SHP77 treated with DMSO at 0.1 percent for 48 hours (cell line): Measurements from ENCODE around the gene CTSF.
"Not testable (repeated sequence)": the region's sequence is repeated elsewhere in the genome, so short reads cannot be mapped to it uniquely, and the experiment has no call there.

ENCODE experiments used
- DNase-seq: peaks from one replicate; lab custom pipeline; 2025; lab: John Stamatoyannopoulos, UW

The CTSF gene

DNA sequence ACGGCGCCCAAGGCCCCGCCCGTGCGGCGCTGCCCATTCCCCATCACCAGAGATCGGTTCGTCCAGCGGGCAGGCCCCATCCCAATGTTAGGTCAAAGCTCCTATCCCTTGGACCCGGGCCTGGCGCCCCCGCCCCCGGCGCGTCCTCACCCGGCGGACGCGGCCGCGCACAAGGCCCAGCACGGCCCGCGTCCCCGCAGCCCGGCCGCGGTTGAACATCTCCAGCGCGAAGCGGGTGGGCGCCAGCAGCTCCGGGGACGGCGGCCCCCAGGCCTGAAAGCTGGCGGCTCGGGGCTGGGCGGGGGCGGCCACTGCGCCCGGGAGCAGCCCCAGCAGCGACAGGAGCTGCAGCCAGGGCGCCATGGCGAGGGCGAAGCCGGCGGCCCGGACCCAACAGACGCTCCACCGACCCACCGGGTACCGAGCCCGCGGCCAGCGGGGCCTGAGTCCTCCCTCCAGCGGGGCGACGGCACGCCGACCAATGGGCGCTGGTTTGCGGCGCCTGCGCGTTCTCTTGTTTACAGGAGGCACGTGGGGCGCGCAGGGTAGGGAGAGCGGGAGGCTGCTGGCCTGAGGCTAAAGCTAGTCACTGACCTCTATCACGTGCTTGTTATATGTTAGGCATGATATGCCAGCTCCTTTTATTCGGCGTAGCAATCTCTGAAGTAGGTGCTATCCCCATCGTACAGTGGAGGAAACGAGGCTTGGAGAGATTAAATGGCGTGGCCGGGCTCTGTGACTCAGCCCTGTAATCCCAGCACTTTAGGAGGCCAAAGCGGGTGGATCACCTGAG lies at the start of gene CTSF:
TSS of gene CTSF (minus strand) at position 483 of the 793 bp plus-strand sequence. CDS start at position 363, 120 bp downstream.
- peak; percentile 55 for DNase-seq

DNA sequence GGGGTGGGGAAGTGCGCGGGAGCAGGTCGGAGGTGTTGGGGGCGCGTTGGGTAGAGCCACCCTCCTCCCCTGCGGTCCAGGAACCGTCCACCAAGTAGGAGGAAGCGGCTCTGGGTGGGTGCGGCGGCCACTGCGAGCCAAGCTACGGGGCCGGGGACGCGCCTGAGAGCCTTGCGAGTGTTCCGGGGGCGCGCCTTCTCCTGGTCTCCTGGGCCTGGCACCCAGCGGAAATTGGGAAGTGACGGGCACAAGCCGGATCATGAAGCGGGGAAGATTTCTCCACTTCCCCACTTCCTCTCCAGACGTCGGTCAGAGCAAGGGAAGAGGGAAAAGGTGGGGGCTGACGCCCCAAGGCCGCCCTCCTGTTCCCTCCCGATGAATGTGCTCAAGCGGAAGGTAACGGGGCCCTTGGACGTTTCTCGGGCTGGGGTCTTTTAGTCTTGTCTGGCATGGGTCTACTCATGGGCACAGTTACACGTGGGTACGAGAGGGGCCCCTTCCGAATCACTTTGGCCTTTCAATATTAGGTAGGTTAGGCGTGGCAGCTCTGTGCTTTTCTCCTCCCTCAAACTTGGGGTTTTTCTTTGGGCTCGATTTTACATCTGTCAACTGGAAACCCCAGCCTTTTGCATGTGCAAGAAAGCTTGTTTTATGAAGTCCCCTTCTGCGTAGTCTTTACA lies 48.9 kb upstream of the CTSF start:
- DNase-seq = no peak

DNA sequence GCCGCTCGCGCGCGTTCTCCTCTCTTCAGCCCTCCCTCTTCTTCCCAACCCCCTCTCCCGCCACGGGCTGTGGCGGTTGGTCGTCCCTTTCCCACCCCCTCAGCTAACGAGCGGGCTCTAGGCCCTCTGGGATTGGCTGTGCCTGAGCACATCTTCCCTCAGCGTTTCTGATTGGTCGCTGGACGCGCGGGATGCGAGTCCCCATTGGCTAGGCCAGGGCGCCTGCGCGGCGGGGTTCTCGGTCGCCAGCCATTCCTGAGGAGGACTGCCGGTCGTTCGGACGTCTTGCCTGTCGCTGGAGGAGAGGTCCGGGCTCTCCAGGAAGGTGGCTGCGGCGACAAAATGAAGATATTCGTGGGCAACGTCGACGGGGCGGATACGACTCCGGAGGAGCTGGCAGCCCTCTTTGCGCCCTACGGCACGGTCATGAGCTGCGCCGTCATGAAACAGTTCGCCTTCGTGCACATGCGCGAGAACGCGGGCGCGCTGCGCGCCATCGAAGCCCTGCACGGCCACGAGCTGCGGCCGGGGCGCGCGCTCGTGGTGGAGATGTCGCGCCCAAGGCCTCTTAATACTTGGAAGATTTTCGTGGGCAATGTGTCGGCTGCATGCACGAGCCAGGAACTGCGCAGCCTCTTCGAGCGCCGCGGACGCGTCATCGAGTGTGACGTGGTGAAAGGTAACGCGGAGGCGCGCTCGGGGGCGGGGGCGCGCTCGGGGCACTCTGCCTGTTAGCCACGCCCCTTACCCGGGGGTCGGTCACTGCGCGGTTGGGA lies 48.2 kb upstream of the CTSF start, which contains the start of gene RBM14:
TSS of gene RBM14 (plus strand) at position 252 of the 776 bp plus-strand sequence. CDS start at position 343, 91 bp downstream.
- peak; percentile 99 for DNase-seq

DNA sequence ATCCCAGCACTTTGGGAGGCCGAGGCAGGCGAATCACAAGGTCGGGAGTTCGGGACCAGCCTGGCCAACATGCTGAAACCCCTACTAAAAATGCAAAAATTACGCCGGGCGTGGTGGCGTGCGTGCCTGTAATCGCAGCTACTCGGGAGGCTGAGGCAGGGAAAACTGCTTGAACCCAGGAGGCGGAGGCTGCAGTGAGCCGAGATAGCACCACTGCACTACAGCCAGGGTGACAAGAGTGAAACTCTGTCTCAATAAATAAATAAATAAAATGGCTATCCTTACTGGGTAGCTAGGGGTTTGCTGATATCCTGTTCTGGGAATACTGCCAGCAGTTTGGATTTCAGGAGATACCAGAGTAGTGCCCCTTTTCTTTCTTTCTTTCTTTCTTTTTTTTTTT lies 45.7 kb upstream of the CTSF start:
- DNase-seq = no peak

DNA sequence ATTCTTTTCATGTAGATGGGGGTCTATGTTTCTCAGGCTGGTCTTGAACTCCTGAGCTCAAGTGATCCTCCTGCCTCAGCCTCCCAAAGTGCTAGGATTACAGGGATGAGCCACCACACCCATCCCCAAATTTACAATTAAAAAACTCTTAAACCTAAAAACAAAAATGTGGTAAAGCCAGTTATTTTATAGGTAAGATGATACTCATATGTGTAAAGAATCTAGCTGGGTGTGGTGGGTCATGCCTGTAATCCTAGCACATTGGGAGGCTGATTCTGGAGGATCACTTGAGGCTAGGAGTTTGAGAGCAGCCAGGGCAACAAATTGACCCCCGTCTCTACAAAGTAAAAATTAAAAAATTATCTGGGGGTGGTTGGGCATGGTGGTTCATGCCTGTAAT lies 44.1 kb upstream of the CTSF start:
- no peak for DNase-seq

DNA sequence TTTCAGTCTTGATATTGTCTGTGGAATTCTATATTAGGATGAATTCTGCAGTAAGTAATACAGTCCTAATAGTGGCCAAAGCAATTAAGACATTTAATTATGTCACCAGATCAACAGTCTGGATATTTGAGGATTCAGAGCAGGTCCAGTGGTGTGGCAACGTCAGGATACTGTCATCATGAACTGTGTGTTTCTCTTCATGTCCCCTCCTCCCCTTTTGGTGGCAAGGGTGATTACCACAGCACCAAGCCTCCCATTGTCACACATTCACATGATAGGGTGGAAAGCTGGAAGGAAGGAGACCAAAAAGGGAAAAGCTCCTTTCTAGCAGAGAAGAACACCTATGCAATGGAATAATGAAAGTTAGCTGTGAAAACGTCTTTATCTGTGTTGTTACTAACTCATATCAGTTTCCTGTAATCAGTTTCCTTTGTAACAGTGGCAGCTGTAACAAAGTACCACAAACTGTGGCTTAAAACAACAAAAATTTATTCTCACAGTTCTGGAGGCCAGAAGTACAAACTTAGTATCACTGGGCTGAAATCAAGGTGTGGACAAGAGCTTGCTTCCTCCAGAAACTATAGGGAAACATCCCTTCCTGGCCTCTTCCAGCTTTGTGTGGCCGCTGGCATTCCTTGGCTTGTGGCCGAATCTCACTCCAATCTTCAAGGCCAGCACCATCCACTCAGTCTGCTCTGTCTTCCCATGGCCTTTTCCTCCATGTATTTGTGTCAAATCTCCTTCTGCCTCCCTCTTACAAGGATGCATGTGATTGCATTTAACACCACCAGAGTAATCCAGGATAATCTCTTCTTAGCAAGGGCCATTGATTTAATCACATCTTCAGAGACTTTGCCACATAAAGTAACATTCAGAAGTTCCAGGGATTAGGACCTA lies 41.6 kb upstream of the CTSF start:
- DNase-seq = no peak

DNA sequence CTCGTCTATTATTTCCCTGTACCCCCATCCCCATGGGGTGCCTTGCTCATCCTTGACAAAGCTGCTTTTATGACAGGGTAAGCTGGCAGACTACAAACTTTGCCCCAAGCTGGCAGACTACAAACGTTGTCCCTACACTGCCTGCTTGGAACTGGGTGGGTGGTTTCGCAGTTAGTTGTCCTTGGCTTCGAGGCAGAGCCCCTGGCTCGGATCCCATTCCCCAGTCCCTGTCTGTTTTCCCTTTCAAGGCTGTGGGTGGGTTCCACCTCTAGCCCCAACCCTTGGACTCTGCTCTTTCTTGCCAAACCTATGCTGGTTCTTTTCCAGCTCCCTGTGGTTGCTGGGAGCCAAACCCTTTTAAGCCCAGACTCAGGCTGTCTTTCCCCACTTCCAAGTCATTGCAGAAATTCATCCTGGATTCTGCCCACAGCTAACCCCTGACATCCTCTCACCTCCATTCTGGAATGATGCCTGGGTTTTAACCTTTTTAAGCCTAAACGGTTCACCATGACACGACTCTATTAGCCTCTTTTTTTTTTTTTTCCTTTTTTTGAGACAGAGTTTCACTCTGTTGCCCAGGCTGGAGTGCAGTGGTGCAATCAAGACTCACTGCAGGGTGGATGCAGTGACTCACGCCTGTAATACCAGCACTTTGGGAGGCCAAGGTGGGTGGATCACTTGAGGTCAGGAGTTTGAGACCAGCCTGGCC lies 38.9 kb upstream of the CTSF start:
- no peak for DNase-seq

DNA sequence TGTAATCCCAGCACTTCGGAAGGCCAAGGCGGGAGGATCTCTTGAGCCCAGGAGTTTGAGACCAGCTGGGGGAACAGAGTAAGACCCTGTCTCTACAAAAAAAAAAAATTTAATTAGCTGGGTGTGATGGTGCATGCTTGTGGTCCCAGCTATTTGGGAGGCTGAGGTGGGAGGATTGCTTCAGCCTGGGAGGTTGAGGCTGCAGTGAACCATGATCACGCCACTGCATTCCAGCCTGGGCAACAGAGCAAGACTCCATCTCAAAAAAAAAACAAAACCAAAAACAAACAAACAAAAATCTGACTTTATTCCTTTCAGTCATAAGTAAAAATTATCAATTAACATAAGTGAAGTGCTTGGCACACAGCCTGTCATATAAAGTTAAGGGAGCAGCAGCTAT lies 38.2 kb upstream of the CTSF start:
- DNase-seq = not testable (repeated sequence)

DNA sequence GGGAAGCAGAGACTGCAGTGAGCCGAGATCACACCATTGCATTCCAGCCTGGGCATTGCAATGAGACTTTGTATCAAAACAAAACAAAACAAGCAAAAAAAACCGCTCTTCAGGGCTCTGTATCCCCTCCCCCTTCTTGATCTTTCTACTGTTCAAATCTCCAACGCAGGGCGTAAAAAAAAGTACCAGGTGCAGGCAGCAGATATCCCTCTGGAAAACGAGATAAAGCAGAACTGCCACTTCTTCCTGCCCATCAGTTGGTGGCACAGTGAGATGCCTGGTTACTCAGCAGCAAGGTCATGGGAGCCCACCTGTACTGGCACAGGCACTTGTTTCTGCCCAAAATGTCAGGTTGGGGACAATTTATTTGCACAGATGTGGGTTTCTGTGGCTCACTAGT lies 35.7 kb upstream of the CTSF start:
- no peak for DNase-seq

DNA sequence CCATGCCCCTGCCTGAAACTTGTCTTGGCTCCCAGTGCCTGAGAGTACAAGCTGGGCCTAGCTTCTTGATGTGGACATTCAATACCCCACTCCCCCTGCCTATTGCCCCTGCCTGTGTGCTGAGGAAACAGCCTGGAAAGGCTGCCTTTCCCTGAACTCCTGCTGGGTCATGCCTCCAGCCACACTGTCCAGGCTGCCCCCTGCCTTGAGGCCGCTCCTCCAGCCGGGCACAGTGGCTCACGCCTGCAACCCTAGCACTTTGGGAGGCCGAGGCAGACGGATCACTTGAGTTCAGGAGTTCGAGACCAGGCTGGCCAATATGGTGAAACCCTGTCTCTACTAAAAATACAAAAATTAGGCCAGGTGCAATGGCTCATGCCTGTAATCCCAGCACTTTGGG lies 34.7 kb upstream of the CTSF start:
- no peak for DNase-seq

DNA sequence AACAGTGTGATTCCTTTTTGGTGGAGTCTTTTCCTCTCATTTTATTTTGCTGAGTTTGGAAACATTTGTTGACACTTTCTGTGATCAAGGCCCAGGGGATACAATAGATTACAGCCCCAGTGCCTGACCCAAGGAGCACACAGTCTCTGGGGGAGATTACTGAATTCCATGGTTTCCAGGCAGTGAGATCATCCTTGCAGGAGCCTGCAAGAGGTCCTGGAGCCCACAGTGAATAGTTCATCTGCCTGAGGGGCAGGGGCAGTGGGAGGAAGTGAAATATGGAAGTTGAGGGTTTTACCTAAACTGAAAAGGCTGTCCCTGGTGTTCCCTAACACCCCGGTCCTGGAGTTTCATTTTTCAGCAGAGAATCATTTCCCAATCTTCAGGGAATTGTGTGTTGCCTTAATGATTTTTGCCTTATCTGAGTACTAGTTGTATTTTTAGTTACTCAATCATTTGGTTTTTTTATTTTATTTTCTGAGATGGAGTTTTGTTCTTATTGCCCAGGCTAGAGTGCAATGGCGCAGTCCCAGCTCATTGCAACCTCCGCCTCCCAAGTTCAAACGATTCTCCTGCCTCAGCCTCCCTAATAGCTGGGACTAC lies 32.3 kb upstream of the CTSF start:
- no peak for DNase-seq

DNA sequence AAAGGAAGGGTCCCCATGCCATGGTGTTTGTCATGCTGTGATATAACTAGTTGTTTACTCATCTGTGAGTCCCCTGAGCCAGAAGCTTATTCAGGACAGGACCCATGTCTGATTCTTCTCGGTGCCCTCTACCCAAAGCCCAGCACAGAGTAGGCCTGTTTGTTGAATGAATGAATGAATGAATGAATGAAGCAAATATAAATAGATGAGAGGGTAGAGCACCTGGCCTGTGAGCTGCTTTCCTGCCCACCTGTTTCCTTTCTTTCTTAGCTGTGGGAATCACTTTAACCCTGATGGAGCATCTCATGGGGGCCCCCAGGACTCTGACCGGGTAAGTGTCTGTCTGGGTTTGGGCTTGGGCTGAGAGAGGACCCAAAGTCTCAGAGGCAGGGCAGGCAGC lies 31.8 kb upstream of the CTSF start:
- DNase-seq = no peak

DNA sequence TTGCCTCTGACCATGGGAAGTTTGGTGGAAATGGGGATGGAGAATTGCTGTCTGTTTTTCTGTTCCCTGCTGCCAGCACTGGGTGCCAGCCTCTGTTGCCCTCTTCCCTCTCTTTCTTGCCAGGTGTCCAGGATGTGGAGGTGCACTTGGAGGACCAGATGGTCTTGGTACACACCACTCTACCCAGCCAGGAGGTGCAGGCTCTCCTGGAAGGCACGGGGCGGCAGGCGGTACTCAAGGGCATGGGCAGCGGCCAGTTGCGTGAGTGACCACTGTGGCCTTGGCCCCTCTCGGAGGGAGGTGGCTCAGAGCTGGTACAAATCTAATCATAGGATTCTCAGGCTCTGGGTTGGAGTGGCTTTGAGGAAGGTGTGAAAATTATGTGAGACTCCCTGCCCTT lies 30.6 kb upstream of the CTSF start:
- no peak for DNase-seq

DNA sequence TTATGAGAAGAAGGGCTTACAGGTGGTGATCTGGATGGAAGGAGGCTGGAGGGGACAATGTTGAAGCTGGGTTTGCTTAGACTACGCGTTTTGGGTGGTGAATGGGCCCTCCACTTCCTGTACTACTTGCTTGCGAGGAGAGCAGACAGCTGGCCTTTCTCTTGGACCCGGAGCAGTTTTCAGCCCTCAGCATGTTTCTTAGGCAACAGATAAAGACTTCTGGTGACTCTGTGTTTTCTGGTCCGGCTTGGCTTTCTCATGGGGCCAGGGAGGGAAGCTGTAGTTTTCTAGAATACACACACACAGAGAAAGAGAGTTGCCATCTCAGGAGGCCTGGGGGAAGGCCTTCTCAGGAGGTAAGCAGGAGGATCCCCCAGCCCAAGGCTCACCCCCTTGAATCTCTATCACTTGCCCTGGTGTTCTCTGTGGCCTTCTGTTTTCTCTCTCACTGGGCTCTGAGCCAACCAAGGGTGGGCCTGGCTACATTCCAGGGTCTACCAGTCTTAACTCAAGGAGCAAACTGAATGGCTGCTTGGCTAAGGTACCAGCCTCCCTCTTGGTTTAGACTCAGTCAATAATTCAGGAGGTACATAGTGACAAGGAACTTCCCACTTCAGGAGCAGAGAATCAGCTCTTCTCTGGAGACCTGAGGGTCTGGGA lies 27.0 kb upstream of the CTSF start:
- DNase-seq = no peak

DNA sequence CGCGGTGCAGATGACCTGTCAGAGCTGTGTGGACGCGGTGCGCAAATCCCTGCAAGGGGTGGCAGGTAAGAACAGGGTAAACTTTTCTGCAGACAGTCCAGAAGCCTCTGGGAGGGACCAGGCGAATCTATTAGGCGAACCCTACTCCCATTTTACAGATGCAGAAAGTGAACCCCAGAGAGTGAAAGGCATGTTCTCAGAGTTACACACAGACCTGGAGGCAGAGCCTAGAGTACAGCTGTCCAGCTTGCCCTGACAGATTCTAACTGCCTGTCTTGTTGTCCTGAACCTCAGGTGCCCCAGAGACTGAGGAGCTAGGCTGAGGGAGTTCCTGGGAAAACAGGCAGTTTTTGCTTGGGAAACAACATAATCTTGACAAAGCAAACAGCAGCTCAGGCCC lies 25.2 kb upstream of the CTSF start:
- no peak for DNase-seq

DNA sequence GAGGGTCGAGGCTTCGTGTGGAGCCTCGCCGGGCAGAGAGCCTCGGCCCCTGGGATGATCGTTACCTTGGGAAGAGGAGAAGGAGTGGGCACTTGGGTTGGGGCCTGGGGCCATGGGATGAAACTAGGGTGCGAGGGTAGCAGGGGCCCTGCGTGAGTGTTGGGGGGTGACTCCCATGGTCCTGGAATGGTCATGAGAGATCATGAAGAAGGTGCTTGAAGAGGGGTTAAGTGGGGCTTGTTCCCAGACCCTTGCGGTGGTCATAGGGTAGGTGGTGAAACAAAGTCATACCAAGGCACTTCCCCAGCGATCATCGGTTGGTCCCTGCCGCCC lies 24.9 kb upstream of the CTSF start:
- DNase-seq = no peak

DNA sequence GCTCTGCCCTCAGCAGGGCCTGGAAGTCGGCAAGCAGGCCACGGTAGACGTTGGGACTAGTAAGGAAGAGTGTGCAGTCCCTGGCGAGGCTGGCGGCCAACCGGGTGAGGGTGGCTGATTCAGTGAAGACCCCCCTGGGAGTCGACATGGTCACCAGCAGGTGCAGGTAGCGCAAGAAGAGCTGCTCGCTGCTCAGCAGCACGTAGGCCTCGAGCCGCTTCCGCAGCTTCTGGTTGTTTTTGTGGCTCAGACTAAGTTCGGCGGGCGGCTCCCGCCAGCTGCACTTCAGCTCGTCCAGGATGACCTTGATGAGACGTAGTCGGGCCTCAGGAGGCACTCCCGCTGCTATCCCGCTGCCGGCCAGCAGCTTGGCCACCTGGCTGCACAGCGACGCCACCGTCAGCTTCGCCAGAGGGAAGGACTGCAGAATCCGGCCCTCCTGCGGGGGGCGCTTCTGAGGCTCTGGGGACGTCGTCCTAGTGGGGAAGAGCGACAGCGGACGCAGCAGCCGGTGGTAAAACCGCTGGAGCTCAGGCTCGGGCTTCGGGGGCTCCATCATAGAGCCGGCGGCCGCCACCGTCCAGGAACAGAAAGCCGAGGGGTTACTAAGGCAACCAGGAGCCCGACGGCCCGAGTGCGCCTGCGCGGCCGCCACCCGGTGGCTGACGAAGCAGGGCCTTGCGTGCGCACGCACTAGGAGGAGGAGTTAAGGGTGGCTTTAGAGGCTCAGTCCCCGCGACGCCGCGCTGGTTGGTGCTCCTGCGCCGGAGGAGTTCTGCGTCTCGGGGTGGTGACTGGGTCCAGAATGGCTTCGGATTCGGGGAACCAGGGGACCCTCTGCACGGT lies 24.3 kb upstream of the CTSF start, which contains the start of the genes CCDC87 and CCS:
TSS of gene CCDC87 (minus strand) at position 607 of the 846 bp plus-strand sequence. CDS start at position 559, 48 bp downstream.
TSS of gene CCS (plus strand) at position 729 of the 846 bp plus-strand sequence. CDS start at position 806, 77 bp downstream.
- peak; percentile 97 for DNase-seq

DNA sequence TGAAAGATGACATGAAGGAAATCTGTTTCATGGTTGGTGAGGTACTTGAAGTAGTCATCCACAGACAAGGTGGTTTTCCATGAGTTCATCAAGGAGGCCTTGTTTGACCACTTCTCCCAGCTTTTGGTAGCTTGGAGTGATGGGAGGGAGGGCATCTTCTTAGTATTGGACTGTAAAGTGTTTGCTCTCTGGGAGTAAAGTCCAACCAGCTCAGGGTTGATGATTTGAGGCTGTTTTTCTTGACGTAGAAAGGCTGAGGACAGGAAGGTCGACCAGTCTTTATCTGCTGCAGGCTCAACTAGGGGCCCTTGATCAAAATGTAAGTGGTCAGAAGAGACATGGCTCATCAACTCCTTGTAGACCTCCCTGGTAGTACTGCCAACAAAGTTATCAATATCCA lies 22.8 kb upstream of the CTSF start:
- DNase-seq = no peak
